Measurements from ENCODE around the gene CEP170B.

Gene CEP170B

DNA sequence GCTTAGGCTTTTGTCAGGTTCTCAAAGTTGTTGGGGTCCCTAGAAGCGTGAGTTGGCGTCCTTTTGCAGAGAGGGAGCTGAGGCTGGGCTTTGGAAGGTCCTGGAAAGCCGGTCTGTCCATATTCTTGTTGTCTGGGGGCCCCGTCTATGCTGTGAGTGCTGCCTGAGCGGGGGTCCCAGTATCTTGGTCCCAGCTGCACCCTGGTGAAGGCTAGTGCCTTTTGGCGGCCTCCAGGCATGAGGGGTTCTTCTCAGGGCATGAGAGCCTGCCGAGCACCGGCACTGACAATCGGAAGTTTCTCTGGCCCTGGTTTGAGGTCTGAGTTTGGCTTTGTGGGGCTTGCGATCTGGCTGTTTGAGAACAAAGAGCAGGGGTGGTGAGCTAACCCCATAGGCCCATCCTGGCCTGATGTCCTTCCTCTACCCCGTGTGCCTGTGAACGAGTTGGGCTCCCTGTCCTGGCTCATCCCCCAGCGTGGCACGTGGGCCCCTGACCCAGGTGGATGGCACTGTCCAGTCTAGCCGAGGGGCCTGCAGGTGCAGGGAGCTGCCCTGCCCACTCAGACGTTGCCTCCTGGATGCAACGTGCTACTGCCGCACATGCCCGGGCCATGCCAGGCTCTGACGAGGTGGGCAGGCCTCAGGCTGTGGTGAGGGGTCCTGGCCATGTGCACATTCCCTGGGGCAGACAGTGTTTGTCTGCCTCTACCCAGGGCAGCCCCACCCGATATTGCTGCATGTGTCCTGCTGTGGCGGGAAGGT, 3.9 kb downstream of the CEP170B start:
- Mint-ChIP-seq H3K4me3 (no peak overlapping the region), H3K9me3 (no peaks in the 10 kb centered on the region), H3K4me1 (ENCODE audit: low read depth) (peaks cover 7% of the 10 kb centered on the region), H3K27ac (no peak overlapping the region), H3K36me3 (ENCODE audit: low read depth) (no peaks in the 10 kb centered on the region), H3K27me3 (peaks cover 8% of the 10 kb centered on the region)

- peaks cover 7% of the 10 kb centered on the region for H3K4me1 Mint-ChIP-seq (ENCODE audit: low read depth)
- H3K9me3 Mint-ChIP-seq: no peaks in the 10 kb centered on the region
Observed at GRCh38 chr14:104869669-104870367, 4.8 kb downstream of the CEP170B start.

GRCh38 chr14:104870368-104871144, 5.5 kb downstream of the CEP170B start:
- no peaks in the 10 kb centered on the region for H3K36me3 Mint-ChIP-seq (ENCODE audit: low read depth)
- H3K27ac Mint-ChIP-seq: no peak overlapping the region
- H3K4me3 Mint-ChIP-seq: no peak overlapping the region

More at GRCh38 chr14:104869669-104870367, 4.8 kb downstream of the CEP170B start:
- Mint-ChIP-seq H3K36me3 (ENCODE audit: low read depth) (no peaks in the 10 kb centered on the region), H3K27me3 (peaks cover 8% of the 10 kb centered on the region), H3K4me3 (no peak overlapping the region), H3K27ac (no peak overlapping the region)

DNA sequence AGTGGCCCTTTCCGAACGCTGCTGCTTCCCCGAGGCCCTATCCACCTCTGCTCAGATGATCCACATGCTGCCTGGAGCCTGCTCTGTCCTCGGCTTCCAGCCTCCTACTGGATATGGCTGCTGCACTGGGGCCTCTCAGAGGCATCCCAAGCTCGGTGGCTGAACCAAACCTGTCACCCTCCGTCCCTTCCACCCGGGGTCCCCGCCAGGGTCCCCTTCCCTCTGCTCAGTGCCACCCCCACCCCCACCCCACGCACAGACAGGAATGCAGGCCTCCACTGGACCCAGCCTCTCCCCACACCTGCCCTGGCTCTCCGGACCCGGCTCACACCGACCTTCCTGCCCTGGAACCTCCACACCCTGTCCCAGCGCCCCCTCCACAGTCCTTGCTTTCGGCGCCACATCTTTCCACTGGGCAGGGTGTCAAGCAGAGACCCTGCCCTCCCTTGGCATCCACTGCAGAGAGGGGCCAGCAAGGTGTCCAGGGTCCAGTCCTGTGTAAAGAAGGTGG, 6.1 kb downstream of the CEP170B start:
- Mint-ChIP-seq H3K27ac (no peak overlapping the region), H3K27me3 (peaks cover 8% of the 10 kb centered on the region), H3K4me3 (no peak overlapping the region), H3K4me1 (ENCODE audit: low read depth) (peaks cover 7% of the 10 kb centered on the region), H3K9me3 (no peaks in the 10 kb centered on the region), H3K36me3 (ENCODE audit: low read depth) (no peaks in the 10 kb centered on the region)

More at GRCh38 chr14:104870368-104871144, 5.5 kb downstream of the CEP170B start:
- H3K27me3 Mint-ChIP-seq: peaks cover 8% of the 10 kb centered on the region
- peaks cover 7% of the 10 kb centered on the region for H3K4me1 Mint-ChIP-seq (ENCODE audit: low read depth)
- no peaks in the 10 kb centered on the region for H3K9me3 Mint-ChIP-seq

GRCh38 chr14:104871656-104872468, 6.8 kb downstream of the CEP170B start:
- H3K27me3 Mint-ChIP-seq: peaks cover 3% of the 10 kb centered on the region
- no peak overlapping the region for H3K4me3 Mint-ChIP-seq
- no peak overlapping the region for H3K27ac Mint-ChIP-seq
- no peaks in the 10 kb centered on the region for H3K36me3 Mint-ChIP-seq (ENCODE audit: low read depth)
- H3K4me1 Mint-ChIP-seq (ENCODE audit: low read depth): peaks cover 7% of the 10 kb centered on the region
- no peaks in the 10 kb centered on the region for H3K9me3 Mint-ChIP-seq

GRCh38 chr14:104872469-104873341, 7.6 kb downstream of the CEP170B start:
- no peaks in the 10 kb centered on the region for H3K36me3 Mint-ChIP-seq (ENCODE audit: low read depth)
- H3K4me1 Mint-ChIP-seq (ENCODE audit: low read depth): peaks cover 7% of the 10 kb centered on the region
- H3K27ac Mint-ChIP-seq: no peak overlapping the region
- H3K4me3 Mint-ChIP-seq: no peak overlapping the region
- no peaks in the 10 kb centered on the region for H3K9me3 Mint-ChIP-seq
- no peaks in the 10 kb centered on the region for H3K27me3 Mint-ChIP-seq

- Mint-ChIP-seq H3K9me3 (no peaks in the 10 kb centered on the region), H3K27me3 (no peaks in the 10 kb centered on the region), H3K27ac (no peak overlapping the region), H3K36me3 (ENCODE audit: low read depth) (no peaks in the 10 kb centered on the region), H3K4me3 (no peak overlapping the region), H3K4me1 (ENCODE audit: low read depth) (peaks cover 7% of the 10 kb centered on the region)
Observed at GRCh38 chr14:104873380-104874055, 8.4 kb downstream of the CEP170B start.

GRCh38 chr14:104874110-104874531, 9.1 kb downstream of the CEP170B start:
- Mint-ChIP-seq H3K36me3 (ENCODE audit: low read depth) (no peaks in the 10 kb centered on the region), H3K4me3 (no peak overlapping the region), H3K27ac (no peak overlapping the region), H3K27me3 (no peaks in the 10 kb centered on the region), H3K9me3 (no peaks in the 10 kb centered on the region), H3K4me1 (ENCODE audit: low read depth) (peaks cover 7% of the 10 kb centered on the region)

DNA sequence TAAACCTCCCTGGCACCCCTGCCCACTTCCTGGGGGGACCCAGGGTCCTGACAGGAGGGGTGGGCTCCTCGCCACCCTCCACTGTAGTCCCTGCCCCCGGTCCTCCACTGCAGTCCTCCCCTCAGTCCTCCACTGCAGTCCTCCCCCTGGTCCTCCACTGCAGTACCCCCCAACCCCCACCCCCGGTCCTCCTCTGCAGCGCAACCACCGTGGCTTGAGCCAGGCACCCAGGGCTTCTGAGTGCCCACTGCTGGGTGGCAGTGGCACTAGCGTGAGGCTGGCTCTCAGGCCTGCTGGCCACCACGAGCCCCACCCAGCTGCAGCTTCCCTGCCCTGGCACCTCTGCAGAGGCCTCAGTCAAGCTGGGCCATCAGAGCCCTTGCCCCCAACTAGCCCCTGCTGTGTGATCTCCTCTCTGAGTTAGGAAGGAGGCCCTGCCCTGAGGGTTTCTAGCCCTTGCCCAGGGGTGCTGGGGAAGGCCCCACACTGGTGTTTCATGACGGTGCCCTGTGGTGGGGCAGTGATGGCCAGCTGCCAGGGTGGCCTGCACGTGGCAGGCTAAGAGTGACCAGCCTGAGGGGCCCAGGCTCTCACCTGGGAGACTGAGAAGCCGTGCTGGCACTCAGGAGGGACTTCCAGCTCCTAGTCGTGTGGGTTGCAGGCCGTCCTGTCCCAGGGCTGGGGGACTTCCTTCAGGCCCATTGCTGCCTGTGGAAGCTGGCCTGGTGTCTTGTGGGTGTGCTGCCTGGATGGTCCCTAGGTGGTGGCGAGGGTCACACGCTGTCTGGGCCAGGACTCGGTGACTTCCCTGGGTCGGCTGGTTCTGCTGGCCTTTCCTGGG, 9.7 kb downstream of the CEP170B start:
- H3K27ac Mint-ChIP-seq: no peak overlapping the region
- no peaks in the 10 kb centered on the region for H3K9me3 Mint-ChIP-seq
- no peak overlapping the region for H3K4me3 Mint-ChIP-seq
- H3K27me3 Mint-ChIP-seq: no peaks in the 10 kb centered on the region
- no peaks in the 10 kb centered on the region for H3K36me3 Mint-ChIP-seq (ENCODE audit: low read depth)
- H3K4me1 Mint-ChIP-seq (ENCODE audit: low read depth): peaks cover 7% of the 10 kb centered on the region

- Mint-ChIP-seq H3K9me3 (no peaks in the 10 kb centered on the region), H3K4me1 (ENCODE audit: low read depth) (peaks cover 7% of the 10 kb centered on the region), H3K27me3 (no peaks in the 10 kb centered on the region), H3K4me3 (no peak overlapping the region), H3K36me3 (ENCODE audit: low read depth) (no peaks in the 10 kb centered on the region), H3K27ac (no peak overlapping the region)
Observed at GRCh38 chr14:104875412-104875751, 10.3 kb downstream of the CEP170B start.

GRCh38 chr14:104875811-104876210, 10.7 kb downstream of the CEP170B start:
- no peaks in the 10 kb centered on the region for H3K27me3 Mint-ChIP-seq
- H3K9me3 Mint-ChIP-seq: no peaks in the 10 kb centered on the region
- peaks cover 7% of the 10 kb centered on the region for H3K4me1 Mint-ChIP-seq (ENCODE audit: low read depth)
- H3K36me3 Mint-ChIP-seq (ENCODE audit: low read depth): no peaks in the 10 kb centered on the region
- no peak overlapping the region for H3K4me3 Mint-ChIP-seq
- H3K27ac Mint-ChIP-seq: no peak overlapping the region

GRCh38 chr14:104876251-104876699, 11.2 kb downstream of the CEP170B start:
- H3K27ac Mint-ChIP-seq: no peak overlapping the region
- peaks cover 7% of the 10 kb centered on the region for H3K4me1 Mint-ChIP-seq (ENCODE audit: low read depth)
- no peaks in the 10 kb centered on the region for H3K9me3 Mint-ChIP-seq
- no peaks in the 10 kb centered on the region for H3K36me3 Mint-ChIP-seq (ENCODE audit: low read depth)
- H3K27me3 Mint-ChIP-seq: no peaks in the 10 kb centered on the region
- H3K4me3 Mint-ChIP-seq: no peak overlapping the region
